CD14-positive monocyte (primary cell): ENCODE results near the gene CD200R1. TPM values are rescaled to one million over a fixed set of nuclear protein-coding genes. Genes with fewer than 3 reads are reported as not detected.

ENCODE experiments used
- DNase-seq, 3 donors: peaks; one replicate each; pipeline ENCODE4 v3.0.0-alpha.2; 2011 to 2022
- H2AFZ ChIP-seq: 2 replicates; pipeline ENCODE4 v1.6.0; 2012; ENCODE audit warnings: mild to moderate bottlenecking, low read depth, low read length, inconsistent platforms; ENCODE audit not compliant: insufficient read depth, poor library complexity, severe bottlenecking
- H3K27ac ChIP-seq, 2 donors: 1 replicate in 1 of 2; 2 replicates in 1 of 2; pipeline ENCODE4 v1.5.1; 2012 to 2013; ENCODE audit warnings: low read length in 2 of 2, control low read depth in 1 of 2, inconsistent platforms in 1 of 2, low read depth in 1 of 2, mild to moderate bottlenecking in 1 of 2
- H3K27me3 ChIP-seq, 2 donors: one replicate each; pipeline versions ENCODE4 v1.6.0 to v1.6.1; 2011 to 2013; ENCODE audit warnings: low read length in 2 of 2; ENCODE audit not compliant: control insufficient read depth in 2 of 2, insufficient read depth in 2 of 2
- H3K36me3 ChIP-seq, 2 donors: replicated peaks in 1 of 2; 1 replicate in 1 of 2; 2 replicates in 1 of 2; pipeline versions ENCODE4 v1.5.1 to v1.6.1; 2012 to 2013; ENCODE audit warnings: low read length in 2 of 2, control low read depth in 1 of 2, inconsistent platforms in 1 of 2, mild to moderate bottlenecking in 1 of 2; ENCODE audit not compliant: insufficient read depth in 2 of 2, control insufficient read depth in 1 of 2
- H3K4me1 ChIP-seq, 2 donors: 1 replicate in 1 of 2; 2 replicates in 1 of 2; pipeline versions ENCODE4 v1.5.1 to v1.6.1; 2012 to 2013; ENCODE audit warnings: low read length in 2 of 2, control low read depth in 1 of 2, inconsistent platforms in 1 of 2, mild to moderate bottlenecking in 1 of 2, moderate library complexity in 1 of 2; ENCODE audit not compliant: insufficient read depth in 2 of 2, control insufficient read depth in 1 of 2
- H3K4me2 ChIP-seq: replicated peaks from 2 replicates; pipeline ENCODE3; 2012; ENCODE audit warnings: low read length, moderate library complexity, mild to moderate bottlenecking; ENCODE audit not compliant: poor library complexity, severe bottlenecking; ENCODE audit errors: extremely low read depth
- H3K4me3 ChIP-seq, 3 experiments: fragments of 200-600 bp in 1 of 3; sonication (generic) in 1 of 3; replicated peaks in 1 of 3; 1 replicate in 2 of 3; 2 replicates in 1 of 3; pipeline ENCODE4 v1.5.1; 2011 to 2013; ENCODE audit warnings: low read length in 3 of 3, mild to moderate bottlenecking in 3 of 3, control low read depth in 2 of 3, low read depth in 2 of 3, inconsistent platforms in 1 of 3, moderate library complexity in 1 of 3
- H3K79me2 ChIP-seq: 2 replicates; pipeline ENCODE4 v1.6.0; 2012; ENCODE audit warnings: mild to moderate bottlenecking, control low read depth, inconsistent platforms, low read length, moderate library complexity; ENCODE audit not compliant: insufficient read depth
- H3K9ac ChIP-seq: 2 replicates; pipeline ENCODE4 v1.6.0; 2017; ENCODE audit warnings: low read length, mild to moderate bottlenecking; ENCODE audit not compliant: insufficient read depth, poor library complexity, severe bottlenecking
- H3K9me3 ChIP-seq, 2 donors: replicated peaks in 1 of 2; 1 replicate in 1 of 2; 2 replicates in 1 of 2; pipeline versions ENCODE4 v1.5.1 to v1.6.1; 2012 to 2013; ENCODE audit warnings: low read length in 2 of 2, control low read depth in 1 of 2; ENCODE audit not compliant: control insufficient read depth in 1 of 2, insufficient read depth in 1 of 2
- H4K20me1 ChIP-seq: 2 replicates; pipeline ENCODE4 v1.6.0; 2012; ENCODE audit warnings: mild to moderate bottlenecking, low read length, control low read depth, moderate library complexity; ENCODE audit not compliant: insufficient read depth
- H3K27ac Mint-ChIP-seq, 7 donors: one replicate each; pipeline ENCODE4 v1.8.0; 2020; ENCODE audit warnings: mild to moderate bottlenecking in 7 of 7, mixed read lengths in 7 of 7, moderate library complexity in 6 of 7, inconsistent platforms in 2 of 7
- H3K27me3 Mint-ChIP-seq, 3 donors: one replicate each; pipeline ENCODE4 v1.8.0; 2021 to 2022; ENCODE audit warnings: low read depth in 3 of 3, mild to moderate bottlenecking in 3 of 3, mixed read lengths in 3 of 3, moderate library complexity in 3 of 3, inconsistent platforms in 1 of 3
- H3K36me3 Mint-ChIP-seq, 2 donors: one replicate each; pipeline ENCODE4 v1.8.0; 2020; ENCODE audit warnings: mixed read lengths in 2 of 2, inconsistent platforms in 1 of 2, mild to moderate bottlenecking in 1 of 2
- H3K4me1 Mint-ChIP-seq: one replicate; pipeline ENCODE4 v1.8.0; 2020; ENCODE audit warnings: mild to moderate bottlenecking, mixed read lengths
- H3K4me3 Mint-ChIP-seq, 2 donors: one replicate each; pipeline ENCODE4 v1.8.0; 2020; ENCODE audit warnings: mild to moderate bottlenecking in 2 of 2, mixed read lengths in 2 of 2, moderate library complexity in 1 of 2
- H3K9me3 Mint-ChIP-seq, 7 donors: one replicate each; pipeline ENCODE4 v1.8.0; 2020 to 2022; ENCODE audit warnings: mixed read lengths in 7 of 7, mild to moderate bottlenecking in 6 of 7, moderate library complexity in 6 of 7, inconsistent platforms in 2 of 7
- WGBS: methylation state at CpG from one replicate; pipeline ENCODE4 v1.1.5; 2013; ENCODE audit warnings: missing lambda C conversion rate; ENCODE audit not compliant: insufficient coverage; 5-methylcytosine and 5-hydroxymethylcytosine counted together
- intact Hi-C, 2 donors: fragments of 100-400 bp; cut with micrococcal nuclease; formaldehyde crosslinking; loops; one replicate each; pipeline versions ENCODE4 v1.15.0 to v1.15.1; 2023
- polyA plus RNA-seq, 3 donors: library from polyadenylated mRNA; depleted of rRNA in 1 of 3; unstranded in 2 of 3; stranded (reverse) in 1 of 3; fragments of 300-500 nt in 2 of 3; fragments of >200 nt in 1 of 3; fragmentation: Illumina TruSeq in 2 of 3; gene quantifications; 1 replicate in 2 of 3; 2 replicates in 1 of 3; pipeline ENCODE4 v1.2.3, GENCODE V29; 2012 to 2021
- TF ChIP-seq, protein P1 (sequence below): fragments of 200-600 bp; IDR thresholded peaks from one replicate; pipeline ENCODE4 v1.8.0; 2022; ENCODE audit warnings: antibody characterized with exemption, mild to moderate bottlenecking

CD200R1 gene
- polyA plus RNA-seq, 3 donors = 1.5 to 9.0 (median 1.6) TPM

DNA sequence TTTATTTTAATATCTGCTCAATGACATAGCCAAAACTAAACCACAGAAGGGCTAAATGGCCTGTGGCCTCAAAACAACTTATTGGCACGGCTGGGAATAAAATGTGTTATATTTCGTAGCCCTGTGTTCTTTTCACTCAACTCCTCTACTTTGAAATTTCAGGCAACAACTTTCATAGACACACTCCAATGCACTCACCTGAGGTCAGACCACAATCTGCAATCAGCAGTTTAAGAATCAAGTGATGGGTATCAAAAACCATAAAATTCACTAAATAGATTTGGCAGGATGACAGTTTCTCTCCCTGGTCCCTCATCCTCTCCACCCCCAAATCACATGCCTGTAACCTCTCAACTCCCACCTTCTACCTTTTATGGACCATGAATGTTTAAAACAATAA, 2.0 kb upstream of the CD200R1 start:
- WGBS = no CpG with 5 or more reads among the region's 2 CpGs
- Histone ChIP-seq H3K79me2 (no peaks in the 10 kb centered on the region), H3K4me3 (no peak overlapping the region), H3K27me3 (no peaks in the 10 kb centered on the region), H3K9me3 (no peaks in the 10 kb centered on the region), H3K4me2 (no peak overlapping the region), H3K4me1 (peaks cover 46 to 54% of the 10 kb centered on the region in 2 donors), H3K36me3 (no peaks in the 10 kb centered on the region), H3K27ac (peak overlapping the region in 1 of 2 donors; percentile 70), H2AFZ (no peak overlapping the region), H4K20me1 (no peaks in the 10 kb centered on the region), H3K9ac (no peak overlapping the region)
- Mint-ChIP-seq H3K4me1 (peaks cover 63% of the 10 kb centered on the region), H3K9me3 (peaks cover 0 to 1% (median 0%) of the 10 kb centered on the region in 7 donors), H3K27ac (peak overlapping the region in 3 of 7 donors; percentile 52 to 54 (median 54)), H3K4me3 (no peak overlapping the region), H3K36me3 (no peaks in the 10 kb centered on the region), H3K27me3 (peaks cover 0 to 2% (median 2%) of the 10 kb centered on the region in 3 donors)
- TF ChIP-seq, protein P1, sequence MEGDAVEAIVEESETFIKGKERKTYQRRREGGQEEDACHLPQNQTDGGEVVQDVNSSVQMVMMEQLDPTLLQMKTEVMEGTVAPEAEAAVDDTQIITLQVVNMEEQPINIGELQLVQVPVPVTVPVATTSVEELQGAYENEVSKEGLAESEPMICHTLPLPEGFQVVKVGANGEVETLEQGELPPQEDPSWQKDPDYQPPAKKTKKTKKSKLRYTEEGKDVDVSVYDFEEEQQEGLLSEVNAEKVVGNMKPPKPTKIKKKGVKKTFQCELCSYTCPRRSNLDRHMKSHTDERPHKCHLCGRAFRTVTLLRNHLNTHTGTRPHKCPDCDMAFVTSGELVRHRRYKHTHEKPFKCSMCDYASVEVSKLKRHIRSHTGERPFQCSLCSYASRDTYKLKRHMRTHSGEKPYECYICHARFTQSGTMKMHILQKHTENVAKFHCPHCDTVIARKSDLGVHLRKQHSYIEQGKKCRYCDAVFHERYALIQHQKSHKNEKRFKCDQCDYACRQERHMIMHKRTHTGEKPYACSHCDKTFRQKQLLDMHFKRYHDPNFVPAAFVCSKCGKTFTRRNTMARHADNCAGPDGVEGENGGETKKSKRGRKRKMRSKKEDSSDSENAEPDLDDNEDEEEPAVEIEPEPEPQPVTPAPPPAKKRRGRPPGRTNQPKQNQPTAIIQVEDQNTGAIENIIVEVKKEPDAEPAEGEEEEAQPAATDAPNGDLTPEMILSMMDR = no peak
- no peak for DNase-seq
- intact Hi-C loops = loop anchor here in 1 of 2 donors (5.0 kb wide), 1 partner anchor 335 kb away; the partner anchor contains the start of gene CCDC80

DNA sequence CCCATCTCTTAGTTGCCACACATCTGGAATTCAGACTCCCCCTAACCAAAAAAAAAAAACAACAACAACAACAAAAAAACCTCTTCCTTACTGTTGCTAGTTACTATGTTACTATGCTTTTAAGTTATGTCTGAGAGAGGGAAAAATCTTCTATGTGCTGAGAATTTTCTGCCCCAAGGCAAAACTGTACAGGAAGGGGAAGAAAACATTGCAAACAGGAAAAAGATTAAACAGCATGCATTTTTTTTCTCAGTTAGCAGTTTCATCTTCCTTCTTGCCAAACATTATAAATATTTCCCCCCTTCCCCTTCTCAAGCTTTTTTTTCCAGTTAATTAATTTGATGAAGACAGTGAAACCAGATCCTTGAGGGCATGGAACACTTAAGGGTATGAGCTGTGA, 1.1 kb upstream of the CD200R1 start:
- Histone ChIP-seq H3K36me3 (no peaks in the 10 kb centered on the region), H4K20me1 (no peaks in the 10 kb centered on the region), H3K27ac (peak overlapping the region in 1 of 2 donors; percentile 70), H3K27me3 (no peaks in the 10 kb centered on the region), H3K9ac (no peak overlapping the region), H3K4me3 (peak overlapping the region in 1 of 3 experiments; percentile 55), H3K79me2 (no peaks in the 10 kb centered on the region), H2AFZ (peak overlapping the region; percentile 60), H3K4me1 (peaks cover 46 to 54% of the 10 kb centered on the region in 2 donors), H3K4me2 (peak overlapping the region; percentile 56), H3K9me3 (no peaks in the 10 kb centered on the region)
- Mint-ChIP-seq H3K4me3 (peak overlapping the region; percentile 3 to 59), H3K36me3 (no peaks in the 10 kb centered on the region), H3K27ac (peak overlapping the region; percentile 61 to 87 (median 80)), H3K27me3 (peaks cover 0 to 2% (median 2%) of the 10 kb centered on the region in 3 donors), H3K9me3 (no peaks in the 10 kb centered on the region), H3K4me1 (peaks cover 69% of the 10 kb centered on the region)
- DNase-seq = no peak
- intact Hi-C loops = loop anchor here in 1 of 2 donors (5.0 kb wide), 1 partner anchor 334 kb away; the partner anchor contains the start of gene CCDC80
- TF ChIP-seq, protein P1 = no peak
